GM18526 (cell line): Measurements from ENCODE around the gene RERE.

Experiments used
- POLR2A ChIP-seq: IDR thresholded peaks from 3 replicates; pipeline ENCODE4 v1.6.1; 2011; ENCODE audit not compliant: insufficient read length; ENCODE audit errors: extremely low read depth

Gene RERE

GRCh38 chr1:8326265-8326664, 491.2 kb downstream of the RERE start:
- no peak for TF ChIP-seq POLR2A

- no peak for TF ChIP-seq POLR2A
Observed at GRCh38 chr1:8325771-8326170, 491.7 kb downstream of the RERE start.

- TF ChIP-seq POLR2A: no peak
Observed at GRCh38 chr1:8324176-8324810, 493.1 kb downstream of the RERE start.

GRCh38 chr1:8323706-8324105, 493.7 kb downstream of the RERE start:
- TF ChIP-seq POLR2A: no peak

- TF ChIP-seq POLR2A: no peak
Observed at GRCh38 chr1:8321612-8322011, 495.8 kb downstream of the RERE start.

GRCh38 chr1:8318436-8318835, 499.0 kb downstream of the RERE start:
- TF ChIP-seq POLR2A: no peak

GRCh38 chr1:8317647-8318381, 499.6 kb downstream of the RERE start, which contains the start of gene SLC45A1:
Gene SLC45A1 (plus strand): TSS chr1:8318114. CDS start chr1:8324330, 6,216 bp downstream.
- no peak for TF ChIP-seq POLR2A

- TF ChIP-seq POLR2A: no peak
Observed at GRCh38 chr1:8315573-8316475, 501.6 kb downstream of the RERE start.

GRCh38 chr1:8314346-8315280, 502.8 kb downstream of the RERE start:
- TF ChIP-seq POLR2A: no peak

- no peak for TF ChIP-seq POLR2A
Observed at GRCh38 chr1:8313231-8313630, 504.2 kb downstream of the RERE start.

GRCh38 chr1:8312235-8313218, 504.9 kb downstream of the RERE start:
- no peak for TF ChIP-seq POLR2A

GRCh38 chr1:8311068-8311718, 506.2 kb downstream of the RERE start:
- TF ChIP-seq POLR2A: no peak

- no peak for TF ChIP-seq POLR2A
Observed at GRCh38 chr1:8307628-8308027, 509.8 kb downstream of the RERE start.
